NCI-H524 (cell line): Measurements from ENCODE around the gene RPL3.

Experiments
- DNase-seq, 2 experiments: peaks; one replicate each; lab custom pipeline; 2025; lab: John Stamatoyannopoulos, UW

The RPL3 gene

DNA sequence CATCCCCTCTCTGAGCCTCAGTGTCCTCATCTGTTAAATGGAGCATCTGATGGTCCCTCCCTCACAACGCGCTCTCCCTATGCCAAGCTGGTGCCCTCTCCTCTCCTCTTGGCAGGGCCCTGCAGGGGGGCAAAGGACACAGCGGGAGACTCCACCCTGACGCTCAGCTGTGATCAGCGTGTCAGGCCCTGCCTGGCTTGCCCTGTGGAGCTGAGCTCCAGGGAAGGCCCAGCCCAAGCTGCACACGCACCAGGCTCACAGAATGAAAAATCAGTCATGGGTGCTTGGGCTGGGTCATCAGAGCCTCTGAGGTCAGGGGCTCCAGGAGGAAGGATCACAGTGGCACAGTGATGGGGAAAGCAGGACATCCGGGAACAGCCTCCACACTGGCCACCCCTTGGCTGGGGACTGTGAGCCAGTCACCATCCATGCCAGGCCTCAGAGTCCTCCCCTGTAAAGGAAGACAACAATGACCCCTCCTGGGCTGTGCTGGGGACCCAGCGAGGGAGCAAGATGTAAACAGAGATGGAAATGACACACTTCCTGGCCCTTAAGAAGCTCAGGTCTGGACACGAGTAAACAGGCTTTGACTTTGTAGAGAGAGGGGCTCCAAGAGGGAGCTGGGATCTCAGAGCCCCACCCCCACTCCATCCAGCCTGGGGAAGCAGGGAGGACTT, 36.6 kb downstream of the RPL3 start:
- no peak for DNase-seq

- no peak for DNase-seq
Measured at GRCh38 chr22:39281126-39281525, 38.3 kb downstream of the RPL3 start.

GRCh38 chr22:39280250-39280649, 39.2 kb downstream of the RPL3 start:
- no peak for DNase-seq

DNA sequence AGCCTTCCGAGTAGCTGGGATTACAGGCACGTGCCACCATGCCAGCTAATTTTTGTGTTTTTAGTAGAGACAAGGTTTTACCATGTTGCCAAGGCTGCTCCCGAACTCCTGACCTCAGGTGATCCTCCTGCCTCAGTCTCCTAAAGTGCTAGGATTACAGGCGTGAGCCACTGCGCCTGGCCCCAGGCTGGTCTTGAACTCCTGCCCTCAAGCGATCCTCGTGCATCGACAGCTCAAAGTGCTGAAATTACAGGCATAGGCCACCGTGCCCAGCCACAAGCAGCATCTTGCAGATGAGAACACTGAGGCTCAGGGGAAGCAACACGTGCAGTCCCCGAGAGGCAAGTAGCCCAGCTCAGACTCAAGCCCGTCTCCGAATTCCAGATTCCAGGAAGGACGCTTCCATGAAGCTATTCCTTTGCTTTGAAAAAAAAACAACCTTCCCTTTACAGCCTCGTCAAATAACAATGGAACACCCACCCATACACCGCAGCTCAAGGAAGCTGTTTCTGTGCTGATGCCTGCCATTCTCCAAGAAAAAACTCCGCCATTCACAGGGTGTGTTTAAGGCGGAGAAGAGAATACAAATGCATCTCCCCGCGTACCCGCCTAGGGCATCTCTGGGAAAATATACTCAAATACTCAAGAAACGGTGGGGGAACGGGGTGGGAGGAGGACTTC, 40.1 kb downstream of the RPL3 start:
- no peak for DNase-seq

DNA sequence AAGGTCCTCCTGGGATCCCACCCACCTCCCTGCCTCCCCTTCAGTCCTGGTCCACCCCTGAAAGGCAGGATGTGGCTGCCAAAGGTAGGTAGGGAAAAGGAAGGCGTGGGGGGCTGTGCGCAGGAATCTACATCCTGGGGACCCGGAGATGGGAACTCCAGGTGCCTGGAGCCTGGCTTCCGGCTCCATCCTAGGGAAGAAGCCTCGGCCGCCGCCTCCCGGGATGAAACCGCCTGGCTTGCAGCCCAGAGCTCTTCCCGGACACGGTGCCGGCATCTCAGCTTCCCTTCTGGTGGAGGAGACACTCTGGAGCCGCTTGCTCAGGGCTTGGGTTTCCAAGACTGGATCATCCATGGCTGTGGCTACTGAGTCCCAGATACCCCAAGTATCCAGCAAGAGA, 41.4 kb downstream of the RPL3 start:
- DNase-seq, result no peak

DNA sequence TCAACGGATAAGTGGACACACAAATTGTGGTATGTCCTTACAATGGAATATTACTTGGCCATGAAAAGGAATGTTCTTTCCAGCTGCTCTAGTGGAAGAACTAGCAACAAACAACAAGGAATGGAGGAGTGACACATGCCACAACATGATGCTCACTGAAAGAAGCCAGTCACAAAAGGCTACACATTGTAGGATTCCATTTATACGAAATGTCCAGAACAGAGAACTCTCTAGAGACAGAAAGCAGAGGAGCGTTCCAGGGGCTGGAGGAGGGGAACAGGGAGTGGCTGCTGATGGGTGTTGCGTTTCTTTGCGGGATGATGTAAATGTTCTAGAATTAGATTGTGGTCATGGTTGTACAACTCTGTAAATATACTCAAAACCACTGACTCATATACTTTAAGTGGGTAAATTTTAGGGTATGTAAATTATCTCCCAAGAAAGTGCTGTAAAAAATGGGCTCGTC, 42.2 kb downstream of the RPL3 start:
- no peak for DNase-seq

DNA sequence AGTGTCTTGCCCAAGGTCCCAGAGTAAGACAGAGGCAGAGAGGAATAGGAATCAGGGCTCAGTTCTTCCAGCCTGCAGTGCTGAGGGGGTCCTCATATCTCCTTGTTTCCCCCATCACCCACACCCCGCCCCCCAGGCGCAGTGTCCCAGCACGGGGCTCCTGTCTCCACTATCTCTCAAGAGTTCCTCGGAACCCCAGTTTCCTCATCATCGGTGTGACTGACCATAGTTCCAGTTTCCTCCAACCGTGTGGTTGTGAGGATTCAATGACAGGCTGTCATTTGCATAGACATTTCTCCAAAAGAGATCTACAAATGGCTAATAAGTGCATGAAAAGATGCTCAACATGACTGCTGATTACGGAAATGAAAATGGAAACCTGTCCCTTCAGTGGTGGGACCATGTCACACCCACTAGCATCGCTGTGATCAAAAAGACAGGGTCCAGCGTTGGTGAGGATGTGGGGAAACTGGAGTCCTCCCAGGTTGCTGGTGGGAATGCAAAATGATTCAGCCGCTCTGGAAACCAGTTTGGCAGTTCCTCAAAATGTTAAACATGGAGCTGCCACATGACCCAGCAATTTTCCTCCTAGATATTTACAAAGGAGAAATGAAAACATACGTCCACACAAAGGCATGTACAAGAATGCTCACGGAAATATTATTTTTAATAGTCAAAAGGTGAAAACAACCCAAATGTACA, 42.8 kb downstream of the RPL3 start:
- DNase-seq, result no peak

GRCh38 chr22:39275814-39276439, 43.5 kb downstream of the RPL3 start:
- DNase-seq, result no peak

DNA sequence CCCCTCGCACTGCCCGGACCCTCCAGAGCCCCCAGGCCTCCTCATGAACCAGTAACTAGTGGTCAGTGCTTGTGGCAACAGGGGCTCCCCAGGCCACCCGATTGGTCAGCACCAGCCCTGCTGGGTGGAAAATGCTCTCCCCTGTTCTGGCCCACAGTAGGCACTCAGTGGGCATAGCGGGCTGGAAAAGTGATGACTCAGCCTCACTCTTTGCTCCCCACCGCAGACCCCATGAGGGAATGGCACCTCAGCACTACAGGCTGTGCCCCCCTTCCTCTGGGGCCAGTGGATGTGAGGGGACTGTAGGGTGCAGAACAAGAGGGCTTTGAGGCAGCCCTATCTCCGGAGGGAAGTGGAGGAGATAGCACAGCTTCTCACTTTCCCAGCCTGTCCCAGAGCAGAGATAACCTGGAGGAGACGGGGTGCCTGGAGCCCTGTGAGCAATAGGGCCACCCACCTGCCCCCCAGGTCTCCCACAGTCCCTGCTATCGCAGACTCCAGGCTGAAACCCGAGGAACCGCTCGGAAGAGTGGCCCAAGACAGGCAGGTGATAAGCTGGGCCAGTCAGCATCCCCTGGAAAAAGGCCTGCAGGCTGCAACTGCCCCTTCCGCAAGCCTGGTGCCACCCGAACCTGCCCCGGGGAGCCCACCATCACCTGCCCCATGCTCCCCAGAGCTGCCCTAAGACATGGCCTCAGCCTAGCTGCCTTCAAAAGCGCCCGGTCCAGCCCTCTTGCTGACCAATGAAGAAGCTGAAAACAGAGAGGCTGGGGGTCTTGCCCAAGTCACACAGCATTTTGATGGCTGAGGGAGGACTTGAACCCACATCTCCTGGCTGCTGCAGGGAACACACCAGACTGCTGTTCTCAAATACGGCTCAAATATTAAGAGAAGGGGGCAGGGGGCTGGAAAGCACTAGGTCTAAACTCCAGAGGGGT, 45.2 kb downstream of the RPL3 start:
- DNase-seq, result no peak

- DNase-seq, result no peak
Measured at GRCh38 chr22:39270792-39271191, 48.6 kb downstream of the RPL3 start.

DNA sequence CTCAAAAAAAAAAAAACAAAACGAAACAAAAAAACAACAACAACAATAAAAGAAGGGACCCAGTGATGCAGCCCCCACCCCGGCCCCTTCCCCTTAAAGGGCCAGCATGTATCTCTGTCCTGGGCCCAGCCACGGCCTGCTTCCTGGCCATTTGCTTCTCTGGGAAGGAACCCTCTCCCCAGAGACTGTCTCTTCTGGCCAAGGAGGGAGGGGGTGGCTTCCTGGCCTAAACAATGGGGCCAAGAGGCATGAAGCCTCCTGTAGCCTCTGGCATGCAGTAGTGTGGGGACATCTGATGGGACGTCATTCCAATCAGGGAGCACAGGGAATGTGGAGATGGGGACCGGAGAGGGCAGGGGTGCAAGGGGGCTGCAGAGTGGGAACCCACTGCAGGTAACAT, 49.1 kb downstream of the RPL3 start:
- no peak for DNase-seq

GRCh38 chr22:39269095-39269790, 50.2 kb downstream of the RPL3 start:
- no peak for DNase-seq

DNA sequence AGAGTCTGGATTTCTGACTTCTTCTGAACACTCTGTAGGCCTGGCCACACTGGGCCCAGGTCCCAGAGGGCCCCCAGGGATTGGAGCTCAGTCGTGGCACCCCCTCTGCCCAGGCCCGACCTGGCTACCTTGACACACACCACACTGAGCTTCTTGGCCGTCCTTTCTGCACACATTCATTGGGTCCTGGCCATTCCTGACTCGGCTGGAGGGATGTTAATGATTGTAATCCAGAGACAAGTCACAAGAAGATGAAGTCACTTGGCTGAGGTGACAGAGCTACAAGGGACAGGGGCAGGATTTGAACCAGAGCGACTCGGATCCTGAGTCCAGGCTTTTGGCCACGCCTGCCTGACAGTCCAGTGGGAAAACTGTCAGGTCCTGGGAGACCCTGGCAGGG, 50.8 kb downstream of the RPL3 start:
- DNase-seq, result no peak

GRCh38 chr22:39267974-39268373, 51.4 kb downstream of the RPL3 start:
- DNase-seq, result no peak

- DNase-seq, result no peak
Measured at GRCh38 chr22:39266398-39267030, 52.9 kb downstream of the RPL3 start.

GRCh38 chr22:39265143-39265886, 54.1 kb downstream of the RPL3 start:
- no peak for DNase-seq

- no peak for DNase-seq
Measured at GRCh38 chr22:39264349-39265038, 54.9 kb downstream of the RPL3 start.

GRCh38 chr22:39263626-39264348, 55.6 kb downstream of the RPL3 start:
- DNase-seq, result no peak
